GM10847 (cell line): ENCODE results near the gene SOCS6.

ENCODE experiments used
- POLR2A ChIP-seq: IDR thresholded peaks from 2 replicates; pipeline ENCODE4 v1.6.1; 2011; ENCODE audit not compliant: insufficient read length; ENCODE audit errors: extremely low read depth

The SOCS6 gene

GRCh38 chr18:70377857-70378701, 89.2 kb downstream of the SOCS6 start:
- TF ChIP-seq POLR2A, result no peak
